ENCODE results near the gene EHD2.
"Not testable (repeated sequence)": the region's sequence is repeated elsewhere in the genome, so short reads cannot be mapped to it uniquely, and the experiment has no call there.

EHD2 gene

DNA sequence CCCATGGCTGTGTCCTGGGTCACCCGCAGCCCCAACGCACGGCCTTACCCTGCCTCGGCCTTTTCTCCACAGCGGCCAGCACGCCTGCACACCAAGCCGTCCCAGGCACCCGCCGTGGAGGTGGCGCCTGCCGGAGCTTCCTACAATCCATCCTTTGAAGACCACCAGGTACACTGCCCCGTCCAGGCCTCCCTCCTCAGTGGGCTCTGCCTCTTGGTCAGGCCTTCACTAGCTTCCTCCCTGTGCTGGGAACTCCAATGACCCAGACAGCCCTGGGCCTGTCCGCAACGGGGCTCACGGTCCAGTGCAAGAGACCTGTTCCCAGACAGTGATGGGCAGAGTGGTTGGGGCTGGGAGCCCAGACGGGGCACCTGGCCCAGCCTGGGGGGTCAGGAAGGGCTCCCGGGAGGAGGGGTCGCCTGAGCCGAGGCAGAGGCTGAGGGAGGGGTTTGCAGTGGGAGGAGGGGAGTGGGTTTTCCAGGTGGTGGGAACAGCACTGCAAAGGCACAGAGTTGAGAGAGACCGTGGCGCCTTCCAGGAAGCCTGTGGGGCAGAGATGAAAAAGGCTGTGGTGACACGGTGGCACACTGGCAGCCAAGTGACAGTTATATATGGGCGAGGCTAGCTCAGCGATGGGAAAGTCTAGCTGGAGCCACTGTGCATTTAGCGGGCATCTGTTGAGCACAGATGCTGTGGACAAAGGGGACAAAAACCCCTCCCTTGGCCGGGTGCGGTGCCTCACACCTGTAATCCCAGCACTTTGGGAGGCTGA lies 39.4 kb downstream of the EHD2 start:
- DNase-seq = no peak

GRCh38 chr19:47754206-47755064 lies 41.2 kb downstream of the EHD2 start:
- no peak for DNase-seq

DNA sequence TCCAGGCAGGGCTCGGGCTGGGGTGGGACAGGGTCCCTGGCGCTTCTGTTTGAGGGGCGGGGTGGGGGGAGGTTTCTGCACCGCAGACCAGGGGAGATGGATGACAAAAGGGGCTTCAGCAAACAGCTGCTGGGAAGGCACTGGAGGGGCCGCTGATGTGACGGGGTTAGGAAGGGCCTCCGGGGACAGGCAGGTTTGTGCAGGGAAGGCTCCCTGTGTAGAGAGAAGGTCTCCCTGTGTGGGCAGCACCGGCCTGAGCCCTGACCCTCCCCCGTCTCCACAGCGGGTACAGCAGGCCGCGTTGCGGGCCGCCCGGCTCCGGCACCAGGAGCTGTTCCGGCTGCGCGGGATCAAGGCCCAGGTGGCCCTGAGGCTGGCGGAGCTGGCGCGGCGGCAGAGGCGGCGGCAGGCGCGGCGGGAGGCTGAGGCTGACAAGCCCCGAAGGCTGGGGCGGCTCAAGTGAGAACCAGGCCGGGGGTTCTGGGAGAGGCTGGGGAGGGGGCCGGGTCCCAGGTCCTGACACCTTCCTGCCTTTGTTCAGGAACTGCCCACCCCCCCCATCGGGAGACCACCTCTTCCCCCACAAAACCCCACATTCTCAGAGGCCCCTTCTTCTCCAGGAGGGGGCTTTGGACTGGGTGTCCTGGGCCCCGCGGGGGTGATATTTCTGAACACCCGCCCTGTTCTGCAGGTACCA lies 42.0 kb downstream of the EHD2 start:
- DNase-seq = no peak

GRCh38 chr19:47755762-47756626 lies 42.8 kb downstream of the EHD2 start:
- DNase-seq = no peak

DNA sequence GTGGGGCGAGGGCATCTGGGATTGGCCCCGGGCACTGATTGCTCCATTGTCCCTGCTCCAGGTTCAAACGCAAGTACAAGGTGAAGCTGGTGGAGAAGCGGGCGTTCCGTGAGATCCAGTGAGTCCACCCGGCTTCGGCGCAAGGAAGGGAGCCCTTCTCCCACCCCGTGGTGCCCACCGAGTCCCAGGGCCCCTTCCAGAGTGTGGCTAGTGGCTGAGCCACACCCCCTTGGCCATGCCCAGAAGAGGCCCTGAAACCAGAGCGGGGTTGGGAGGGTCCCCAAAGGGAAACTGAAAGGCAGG lies 43.4 kb downstream of the EHD2 start:
- DNase-seq = no peak

GRCh38 chr19:47756953-47757608 lies 43.9 kb downstream of the EHD2 start:
- no peak for DNase-seq

GRCh38 chr19:47757617-47758442 lies 44.6 kb downstream of the EHD2 start:
- DNase-seq = no peak

GRCh38 chr19:47758443-47758804 lies 45.2 kb downstream of the EHD2 start:
- DNase-seq = no peak

DNA sequence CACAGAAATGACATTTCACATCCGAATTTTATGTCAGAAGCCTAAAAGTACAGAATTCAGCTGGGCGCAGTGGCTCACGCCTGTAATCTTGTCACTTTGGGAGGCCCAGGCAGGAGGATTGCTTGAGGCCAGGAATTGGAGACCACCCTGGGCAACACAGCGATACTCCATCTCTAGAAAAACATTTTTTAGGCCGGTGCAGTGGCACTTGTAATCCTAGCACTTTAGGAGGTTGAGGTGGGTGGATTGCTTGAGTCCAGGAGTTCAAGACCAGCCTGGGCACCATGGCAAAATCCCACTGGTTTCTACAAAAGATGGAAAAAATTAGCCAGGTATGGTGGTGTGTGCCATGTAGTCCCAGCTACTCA lies 47.4 kb downstream of the EHD2 start:
- DNase-seq = no peak

DNA sequence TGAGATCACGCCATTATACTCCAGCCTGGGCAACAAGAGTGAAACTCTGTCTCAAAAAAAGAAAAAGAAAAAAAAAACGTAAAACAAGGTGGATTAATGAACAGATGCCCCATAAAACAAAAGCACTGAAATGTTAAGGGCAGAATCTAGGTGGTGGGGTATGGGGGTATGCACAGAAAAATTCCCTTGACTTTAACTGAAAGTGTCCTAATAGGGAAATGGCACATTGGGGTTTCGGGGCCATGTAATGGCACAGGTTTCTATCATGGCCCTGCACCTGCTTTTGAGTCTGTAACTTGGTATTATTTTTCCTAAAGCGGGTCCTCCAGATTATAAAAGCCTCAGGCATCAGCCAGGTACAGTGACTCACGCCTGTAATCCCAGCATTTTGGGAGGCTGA lies 48.3 kb downstream of the EHD2 start:
- no peak for DNase-seq

GRCh38 chr19:47762151-47762550 lies 48.9 kb downstream of the EHD2 start:
- no peak for DNase-seq

DNA sequence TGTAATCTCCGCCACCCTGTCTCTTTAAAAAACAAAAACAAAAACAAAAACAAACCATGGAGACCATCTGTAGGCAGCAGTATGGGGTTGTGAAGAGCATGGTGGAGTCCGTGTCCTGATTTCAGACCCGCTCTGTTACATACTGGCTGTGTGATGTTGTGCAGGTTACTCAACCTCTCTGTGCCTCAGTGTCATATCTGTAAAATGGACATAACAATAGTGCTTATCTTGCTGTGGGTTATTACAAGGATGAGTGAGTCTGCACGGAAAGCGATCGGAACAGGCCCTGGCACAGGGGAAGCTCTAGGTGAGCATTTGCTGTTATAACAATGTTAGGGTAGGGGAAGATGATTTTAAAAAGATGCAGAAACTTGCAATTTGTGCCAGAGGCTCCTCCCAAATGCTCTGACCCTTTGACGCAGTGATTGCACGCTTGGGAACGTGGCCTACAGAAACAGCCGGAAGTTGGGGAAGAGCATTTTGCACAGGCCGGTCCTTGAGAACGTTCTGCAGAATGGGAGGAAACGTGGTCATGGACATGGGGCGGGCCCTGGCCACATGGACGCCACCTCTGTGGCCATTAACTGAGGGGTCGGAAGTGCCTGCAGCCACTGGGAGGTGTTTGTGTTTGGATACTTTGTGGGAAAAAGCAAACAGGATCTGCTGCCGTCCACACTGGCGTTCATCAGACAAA lies 49.5 kb downstream of the EHD2 start:
- DNase-seq = no peak

DNA sequence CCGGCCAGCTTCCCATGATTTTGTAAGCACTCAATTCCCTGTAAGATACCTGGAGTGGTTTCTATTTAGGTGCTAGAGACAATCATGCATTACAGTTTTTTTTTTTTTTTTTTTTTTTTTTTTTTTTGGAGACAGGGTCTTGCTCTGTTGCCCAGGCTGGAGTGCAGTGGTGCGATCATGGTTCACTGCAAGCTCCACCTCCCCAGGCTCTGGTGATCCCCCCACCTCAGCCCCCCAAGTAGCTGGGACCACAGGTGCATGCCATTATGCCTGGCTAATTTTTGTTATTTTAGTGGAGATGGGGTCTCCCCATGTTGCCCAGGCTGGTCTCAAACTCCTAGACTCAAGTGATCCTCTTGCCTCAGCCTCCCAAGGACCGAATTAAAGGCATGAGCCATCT lies 51.5 kb downstream of the EHD2 start:
- DNase-seq = not testable (repeated sequence)

GRCh38 chr19:47765523-47766358 lies 52.5 kb downstream of the EHD2 start:
- DNase-seq = peak; percentile 24

DNA sequence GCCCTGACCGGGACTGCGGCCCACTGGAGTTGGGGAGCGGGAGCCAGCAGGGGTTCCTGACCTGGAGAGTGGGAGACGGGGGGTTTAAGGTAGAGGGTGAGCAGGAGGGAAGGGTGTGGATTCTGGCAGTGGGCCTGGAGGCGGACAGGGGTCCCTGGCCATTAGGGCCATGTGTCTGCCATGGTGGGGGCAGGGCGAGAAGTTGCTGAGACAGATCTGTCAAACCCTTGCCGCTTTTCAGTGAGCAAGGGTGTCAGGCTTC lies 53.1 kb downstream of the EHD2 start:
- no peak for DNase-seq

GRCh38 chr19:47766670-47767069 lies 53.4 kb downstream of the EHD2 start:
- no peak for DNase-seq

GRCh38 chr19:47767349-47767748 lies 54.1 kb downstream of the EHD2 start:
- no peak for DNase-seq

GRCh38 chr19:47768604-47769003 lies 55.4 kb downstream of the EHD2 start:
- no peak for DNase-seq

- DNase-seq = no peak
These were observed 56.3 kb downstream of the EHD2 start for GRCh38 chr19:47769534-47769933.

- not testable (repeated sequence) for DNase-seq
These were observed 58.1 kb downstream of the EHD2 start for GRCh38 chr19:47771291-47771690.

Data from NCI-H510A treated with DMSO at 0.1 percent for 48 hours (cell line).